Lower lobe of right lung (tissue), 2 donors: ENCODE measurements around the gene ATF3. TPM values are rescaled to one million over a fixed set of nuclear protein-coding genes. Genes with fewer than 3 reads are reported as not detected.

Experiments
- ATAC-seq, 2 donors: fragments of 200-7000 bp; cut with Tn5 transposase; one replicate each; pipeline ENCODE4 v1.9.1; 2020 to 2022; ENCODE audit warnings: mild to moderate bottlenecking in 2 of 2, moderate library complexity in 2 of 2
- DNase-seq: peaks from one replicate; pipeline ENCODE4 v3.0.0-alpha.2; 2020
- H3K27ac ChIP-seq: fragments of 200-600 bp; one replicate; pipeline ENCODE4 v1.8.0; 2022
- H3K27me3 ChIP-seq: fragments of 200-600 bp; one replicate; pipeline ENCODE4 v1.8.0; 2022; ENCODE audit warnings: low read depth
- H3K36me3 ChIP-seq: fragments of 200-600 bp; one replicate; pipeline ENCODE4 v1.8.0; 2022; ENCODE audit warnings: mild to moderate bottlenecking
- H3K4me1 ChIP-seq: fragments of 200-600 bp; one replicate; pipeline ENCODE4 v1.8.0; 2022
- H3K4me3 ChIP-seq: fragments of 200-600 bp; one replicate; pipeline ENCODE4 v1.8.0; 2022; ENCODE audit warnings: mild to moderate bottlenecking
- H3K9me3 ChIP-seq: fragments of 200-600 bp; one replicate; pipeline ENCODE4 v1.8.0; 2022
- intact Hi-C: fragments of 100-400 bp; cut with DNase I; formaldehyde crosslinking; loops from one replicate; pipeline ENCODE4 v1.11.0; 2022
- total RNA-seq: library from RNA; stranded (reverse); fragmentation: NEBNext Ultra II Directional; extraction: Animal tissue kit (Norgen Biotek cat#: 25700); gene quantifications from one replicate; pipeline ENCODE4 v1.2.1, GENCODE V29; 2021
- TF ChIP-seq, protein P1 (sequence below): fragments of 200-600 bp; IDR thresholded peaks from one replicate; pipeline ENCODE4 v1.8.0; 2022; ENCODE audit warnings: antibody characterized with exemption, mild to moderate bottlenecking
- donor health status: DM: no; HTN: yes; CAD: no; lungs with severe emphysema.

ATF3 gene
- total RNA-seq, 1 donor from 2014 or later, result 25.8 TPM

DNA sequence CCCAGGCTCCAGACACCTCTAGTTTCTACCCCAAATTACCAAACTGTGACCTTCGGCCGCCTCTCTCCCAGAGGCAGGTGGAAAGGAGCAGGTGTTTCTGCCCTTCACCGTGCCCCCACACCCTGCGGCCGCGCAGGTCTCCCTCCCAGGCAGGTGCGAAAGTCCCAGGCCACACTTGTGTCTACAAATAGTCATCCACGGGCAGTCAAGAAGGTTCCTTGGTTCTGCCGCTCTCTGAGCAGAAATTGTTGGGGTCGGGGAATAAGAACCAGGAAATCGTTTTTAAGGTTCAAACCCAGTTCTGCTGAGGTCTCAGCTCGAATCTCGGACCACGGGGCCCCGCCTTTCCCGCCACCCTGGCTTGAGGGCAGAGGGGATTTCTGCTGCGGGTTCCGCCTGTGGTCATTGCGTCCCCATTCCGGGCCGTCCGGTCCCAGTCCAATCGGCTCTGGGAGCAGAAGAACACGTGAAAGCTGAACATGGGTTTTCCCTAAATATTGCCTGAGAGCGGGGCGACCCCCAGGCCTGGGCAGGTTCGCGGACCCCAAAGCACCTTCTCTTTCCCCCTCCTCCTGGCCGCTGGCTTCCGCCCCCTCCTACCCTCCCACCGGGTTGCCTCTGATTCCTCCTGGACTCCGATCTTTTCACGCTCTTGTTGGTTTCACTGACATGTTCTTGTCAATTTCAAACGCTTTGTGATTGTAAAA, 1.2 kb upstream of the ATF3 start:
- H3K36me3 ChIP-seq, result no peaks in the 10 kb centered on the region
- peak; percentile 57 for DNase-seq
- TF ChIP-seq, protein P1, sequence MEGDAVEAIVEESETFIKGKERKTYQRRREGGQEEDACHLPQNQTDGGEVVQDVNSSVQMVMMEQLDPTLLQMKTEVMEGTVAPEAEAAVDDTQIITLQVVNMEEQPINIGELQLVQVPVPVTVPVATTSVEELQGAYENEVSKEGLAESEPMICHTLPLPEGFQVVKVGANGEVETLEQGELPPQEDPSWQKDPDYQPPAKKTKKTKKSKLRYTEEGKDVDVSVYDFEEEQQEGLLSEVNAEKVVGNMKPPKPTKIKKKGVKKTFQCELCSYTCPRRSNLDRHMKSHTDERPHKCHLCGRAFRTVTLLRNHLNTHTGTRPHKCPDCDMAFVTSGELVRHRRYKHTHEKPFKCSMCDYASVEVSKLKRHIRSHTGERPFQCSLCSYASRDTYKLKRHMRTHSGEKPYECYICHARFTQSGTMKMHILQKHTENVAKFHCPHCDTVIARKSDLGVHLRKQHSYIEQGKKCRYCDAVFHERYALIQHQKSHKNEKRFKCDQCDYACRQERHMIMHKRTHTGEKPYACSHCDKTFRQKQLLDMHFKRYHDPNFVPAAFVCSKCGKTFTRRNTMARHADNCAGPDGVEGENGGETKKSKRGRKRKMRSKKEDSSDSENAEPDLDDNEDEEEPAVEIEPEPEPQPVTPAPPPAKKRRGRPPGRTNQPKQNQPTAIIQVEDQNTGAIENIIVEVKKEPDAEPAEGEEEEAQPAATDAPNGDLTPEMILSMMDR, result no peak
- H3K27me3 ChIP-seq, result peaks cover 17% of the 10 kb centered on the region
- H3K27ac ChIP-seq, result peak overlapping the region; percentile 90
- H3K4me1 ChIP-seq, result peaks cover 39% of the 10 kb centered on the region
- H3K9me3 ChIP-seq, result no peaks in the 10 kb centered on the region
- ATAC-seq, result peak; percentile 3 to 23
- intact Hi-C loops, result no loop called here
- H3K4me3 ChIP-seq, result peak overlapping the region; percentile 71

DNA sequence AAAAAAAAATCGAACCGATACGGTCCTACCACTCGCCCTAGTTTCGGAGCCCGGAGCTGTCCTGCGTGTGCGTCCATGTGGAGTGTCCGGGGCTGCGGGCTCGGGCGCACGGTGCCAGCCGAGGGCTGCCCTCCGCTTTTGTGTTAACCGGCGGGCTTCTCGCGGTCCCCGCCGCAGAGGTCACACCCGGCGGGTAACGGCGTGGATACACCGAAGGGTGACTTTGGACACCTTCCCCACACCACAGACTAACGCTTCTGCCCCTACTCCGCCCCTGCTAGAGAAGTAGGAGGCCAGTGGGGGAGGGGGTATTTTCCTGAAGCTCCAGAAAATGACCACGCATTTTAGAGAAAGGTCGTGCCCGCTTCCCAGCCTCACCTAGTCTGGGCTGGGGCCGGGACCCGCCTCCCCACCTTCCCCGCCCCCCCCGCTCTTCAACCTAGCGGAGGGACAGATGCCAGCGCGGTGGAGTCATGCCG, 609 bp upstream of the ATF3 start:
- DNase-seq (no peak), ATAC-seq (no peak)
- intact Hi-C loops, result no loop called here
- Histone ChIP-seq H3K9me3 (no peaks in the 10 kb centered on the region), H3K27ac (peak overlapping the region; percentile 90), H3K4me3 (peak overlapping the region; percentile 71), H3K27me3 (peaks cover 17% of the 10 kb centered on the region), H3K4me1 (peaks cover 39% of the 10 kb centered on the region), H3K36me3 (no peaks in the 10 kb centered on the region)
- TF ChIP-seq, protein P1, result no peak

DNA sequence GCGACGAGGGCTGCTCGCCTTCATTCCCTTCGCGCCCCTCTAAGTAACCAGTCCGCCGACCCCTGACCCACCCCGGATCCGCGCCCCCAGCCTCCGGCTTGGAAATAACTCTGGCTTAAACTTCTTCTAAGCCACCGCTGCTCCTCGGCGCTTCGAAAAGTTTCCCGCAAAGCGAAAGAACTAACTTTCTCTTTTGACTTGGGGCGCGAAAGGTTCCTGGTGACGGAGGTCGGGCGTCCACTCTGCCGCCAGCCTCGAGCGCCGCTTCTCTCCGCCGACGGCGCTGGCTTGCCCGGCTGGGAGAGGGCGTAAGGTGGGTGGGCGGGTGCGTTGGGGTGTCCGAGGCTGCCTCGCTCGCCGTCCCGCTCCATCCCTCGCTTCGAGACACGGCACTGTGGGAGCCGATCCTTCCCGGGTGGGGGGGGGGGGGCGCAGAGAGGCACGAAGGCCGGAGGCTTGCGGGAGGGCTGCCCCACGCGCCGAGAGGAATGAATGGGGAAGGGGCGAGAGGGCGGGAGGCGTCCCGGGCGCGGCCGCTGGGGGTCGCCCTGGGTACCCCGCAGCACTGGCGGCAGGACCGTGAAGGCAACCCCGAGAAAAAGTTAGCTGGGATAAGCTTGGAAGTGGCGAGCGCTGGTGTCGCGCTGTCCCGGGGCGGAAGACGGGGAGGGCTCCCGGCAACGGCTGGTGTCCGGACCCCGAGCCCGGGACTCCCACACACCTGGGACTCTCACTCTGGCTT, 569 bp downstream of the ATF3 start:
- TF ChIP-seq, protein P1, result peak; percentile 53
- Histone ChIP-seq H3K27ac (peak overlapping the region; percentile 99), H3K4me3 (peak overlapping the region; percentile 71), H3K36me3 (no peaks in the 10 kb centered on the region), H3K27me3 (peaks cover 17% of the 10 kb centered on the region), H3K4me1 (peaks cover 39% of the 10 kb centered on the region), H3K9me3 (no peaks in the 10 kb centered on the region)
- peak; percentile 19 to 30 for ATAC-seq
- DNase-seq, result peak; percentile 74
- intact Hi-C loops, result no loop called here

DNA sequence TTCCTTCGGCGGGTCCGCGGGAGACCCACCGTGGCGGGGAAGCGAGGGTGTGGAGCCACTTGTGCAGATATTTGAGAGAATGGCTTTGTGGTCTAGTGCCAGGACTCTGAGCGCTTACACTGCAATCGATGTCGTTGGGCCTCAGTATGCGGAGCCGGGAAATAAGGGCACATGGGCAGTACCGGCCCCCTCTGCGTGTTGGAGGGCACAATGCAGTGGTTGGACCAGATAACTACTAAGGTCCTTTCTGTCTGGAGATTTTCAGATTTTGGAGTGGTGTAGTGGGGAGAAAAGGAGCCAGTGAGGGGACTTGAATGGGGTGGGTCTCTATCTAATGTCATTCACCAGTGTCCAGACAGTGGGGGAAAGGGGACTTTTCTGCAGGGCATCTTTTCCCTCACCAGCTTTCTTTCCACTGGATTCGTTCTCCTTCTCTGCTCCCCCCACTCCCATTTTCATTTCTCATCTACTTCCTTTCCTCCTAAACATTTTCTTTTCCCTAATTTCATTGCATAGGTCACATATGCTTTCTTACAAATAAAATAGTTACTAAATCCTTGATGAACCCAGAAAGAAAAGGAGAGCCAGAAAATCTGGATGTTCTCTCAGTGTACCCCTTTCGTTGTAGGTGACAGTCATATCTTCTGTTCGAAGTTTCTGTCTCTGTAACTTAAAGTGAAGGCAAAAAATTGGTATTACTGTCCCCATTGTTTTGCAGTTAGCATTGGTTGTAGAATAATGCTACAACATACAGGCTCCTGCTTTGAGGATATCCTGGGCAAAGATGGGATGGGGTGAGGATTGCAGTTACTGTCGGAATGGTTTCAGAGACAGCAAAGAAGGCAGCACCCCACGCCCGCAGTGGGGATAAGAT, 1.4 kb downstream of the ATF3 start:
- Histone ChIP-seq H3K9me3 (no peaks in the 10 kb centered on the region), H3K4me3 (peak overlapping the region; percentile 71), H3K4me1 (peaks cover 39% of the 10 kb centered on the region), H3K27ac (peak overlapping the region; percentile 99), H3K27me3 (peaks cover 13% of the 10 kb centered on the region), H3K36me3 (peaks cover 1% of the 10 kb centered on the region)
- intact Hi-C loops, result no loop called here
- TF ChIP-seq, protein P1, result no peak
- DNase-seq, result no peak
- no peak for ATAC-seq

DNA sequence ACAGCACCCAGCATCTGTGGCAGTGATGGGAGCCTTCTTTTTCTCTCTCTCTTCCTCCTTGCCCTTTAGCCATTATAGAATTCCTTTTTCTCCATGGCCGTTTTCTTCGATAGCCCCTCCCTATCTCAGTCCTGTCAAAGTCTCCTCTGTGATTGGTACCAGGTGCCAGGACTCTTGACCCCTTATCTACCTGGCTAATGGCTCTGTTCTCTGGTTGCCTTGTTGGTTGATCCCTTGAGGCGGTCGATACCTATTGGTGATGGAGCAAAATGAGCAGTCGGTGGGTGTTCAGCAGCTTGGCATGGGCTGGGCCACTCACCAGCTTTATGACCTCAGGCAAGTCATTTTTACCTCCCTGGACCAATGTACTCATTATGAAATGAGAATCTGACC, 2.0 kb downstream of the ATF3 start:
- intact Hi-C loops, result no loop called here

More for the DNA sequence above, 2.0 kb downstream of the ATF3 start:
- Histone ChIP-seq H3K4me1 (peaks cover 35% of the 10 kb centered on the region), H3K36me3 (peaks cover 7% of the 10 kb centered on the region), H3K4me3 (peak overlapping the region; percentile 71), H3K27ac (no peak overlapping the region), H3K9me3 (no peaks in the 10 kb centered on the region), H3K27me3 (peaks cover 8% of the 10 kb centered on the region)
- ATAC-seq (no peak), DNase-seq (no peak)
- TF ChIP-seq, protein P1, result no peak
